SK-MEL-5 (cell line): ENCODE data around the gene CMIP. TPM values are rescaled to one million over a fixed set of nuclear protein-coding genes. Genes with fewer than 3 reads are reported as not detected.
A peak's percentile ranks its signal among the peaks of the same experiment; 100 is the strongest.

Source experiments
- DNase-seq: peaks from one replicate; pipeline ENCODE4 v3.0.0-alpha.2; 2016; ENCODE audit warnings: low read depth, low spot score
- in situ Hi-C: cut with HindIII; loops from 2 replicates; pipeline ENCODE4 v1.10.0; 2016; ENCODE audit warnings: low sequenced_read_pairs, high pct_unique_total_duplicates, low pct_unique_long_range_greater_than_20kb
- total RNA-seq: library from RNA; depleted of rRNA; stranded (reverse); fragments of >200 nt; shearing (Covaris generic); gene quantifications from 2 replicates; pipeline ENCODE4 v1.2.3, GENCODE V29; 2014

CMIP gene
- total RNA-seq, 1 experiment from 2014 or later, result 2.0 TPM

- in situ Hi-C loops, result no loop called here
- peak; percentile 22 for DNase-seq
These were observed 1.5 kb upstream of the CMIP start for GRCh38 chr16:81442916-81443687.

DNA sequence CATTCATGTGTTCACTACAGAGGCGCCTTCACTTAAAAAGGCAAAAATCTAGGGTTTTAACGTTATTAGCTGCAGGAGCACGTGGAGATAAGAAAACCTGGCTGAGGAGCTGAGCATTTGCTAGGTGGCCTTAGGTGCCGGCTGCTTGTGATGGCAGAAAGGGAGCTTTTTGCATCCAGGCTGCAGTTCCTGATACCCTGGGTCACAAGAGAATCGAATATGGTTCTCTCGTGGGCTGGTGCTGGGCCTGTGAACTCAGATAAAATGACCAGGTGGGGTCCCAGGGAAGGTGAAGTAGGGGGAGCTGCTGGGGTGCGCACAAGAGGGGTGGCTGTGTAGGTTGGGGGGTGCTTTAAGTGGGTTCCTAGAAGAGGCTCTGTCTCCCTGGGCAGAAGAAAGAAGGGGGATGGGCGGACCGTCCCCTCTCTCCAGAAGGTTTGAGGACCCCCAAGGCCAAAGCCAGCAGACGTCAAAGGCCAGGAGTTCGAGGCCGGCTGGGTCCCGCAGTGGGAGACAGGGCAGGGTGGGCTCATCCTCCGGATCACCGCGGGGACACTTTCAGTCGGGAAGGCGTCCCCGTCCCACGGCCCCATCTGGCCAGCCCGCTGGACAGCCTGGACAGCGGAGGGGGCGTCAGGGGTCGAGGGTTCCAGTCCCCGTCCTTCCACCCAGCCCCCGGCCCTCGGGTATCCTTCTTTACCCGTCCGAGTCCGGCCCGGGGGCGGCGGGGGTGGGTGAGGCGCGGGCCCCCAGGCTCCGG lies 740 bp upstream of the CMIP start:
- in situ Hi-C loops, result no loop called here
- DNase-seq, result no peak

DNA sequence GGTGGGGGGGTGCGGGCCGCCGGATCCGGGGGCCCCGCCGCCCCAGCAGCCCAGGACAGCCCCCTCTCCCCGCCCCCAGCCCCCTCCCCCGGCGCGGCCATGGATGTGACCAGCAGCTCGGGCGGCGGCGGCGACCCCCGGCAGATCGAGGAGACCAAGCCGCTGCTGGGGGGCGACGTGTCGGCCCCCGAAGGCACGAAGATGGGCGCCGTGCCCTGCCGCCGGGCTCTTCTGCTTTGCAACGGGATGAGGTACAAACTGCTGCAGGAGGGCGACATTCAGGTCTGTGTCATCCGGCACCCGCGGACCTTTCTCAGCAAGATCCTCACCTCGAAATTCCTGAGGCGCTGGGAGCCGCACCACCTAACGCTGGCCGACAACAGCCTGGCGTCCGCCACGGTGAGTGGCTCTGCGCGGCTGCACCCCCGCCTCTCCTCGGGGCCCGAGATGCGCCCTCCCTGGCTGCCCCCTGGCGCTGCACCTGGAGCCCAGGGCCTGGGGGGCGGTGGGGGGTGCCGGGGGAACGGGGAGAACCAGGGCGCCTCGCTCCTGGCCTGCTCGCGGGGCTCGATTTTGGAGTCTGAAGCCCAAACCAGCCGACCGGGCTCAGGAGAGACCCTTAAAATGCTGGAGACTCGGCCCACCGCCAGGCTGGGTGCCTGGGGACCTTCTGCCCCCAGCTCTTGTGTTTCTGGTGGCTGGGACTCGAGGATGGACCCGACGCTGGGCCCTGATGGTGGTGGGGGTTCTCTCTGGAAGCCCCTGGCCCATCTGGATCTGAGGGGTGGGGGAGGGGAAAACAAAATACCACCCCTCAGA lies 744 bp downstream of the CMIP start:
- in situ Hi-C loops, result no loop called here

DNA sequence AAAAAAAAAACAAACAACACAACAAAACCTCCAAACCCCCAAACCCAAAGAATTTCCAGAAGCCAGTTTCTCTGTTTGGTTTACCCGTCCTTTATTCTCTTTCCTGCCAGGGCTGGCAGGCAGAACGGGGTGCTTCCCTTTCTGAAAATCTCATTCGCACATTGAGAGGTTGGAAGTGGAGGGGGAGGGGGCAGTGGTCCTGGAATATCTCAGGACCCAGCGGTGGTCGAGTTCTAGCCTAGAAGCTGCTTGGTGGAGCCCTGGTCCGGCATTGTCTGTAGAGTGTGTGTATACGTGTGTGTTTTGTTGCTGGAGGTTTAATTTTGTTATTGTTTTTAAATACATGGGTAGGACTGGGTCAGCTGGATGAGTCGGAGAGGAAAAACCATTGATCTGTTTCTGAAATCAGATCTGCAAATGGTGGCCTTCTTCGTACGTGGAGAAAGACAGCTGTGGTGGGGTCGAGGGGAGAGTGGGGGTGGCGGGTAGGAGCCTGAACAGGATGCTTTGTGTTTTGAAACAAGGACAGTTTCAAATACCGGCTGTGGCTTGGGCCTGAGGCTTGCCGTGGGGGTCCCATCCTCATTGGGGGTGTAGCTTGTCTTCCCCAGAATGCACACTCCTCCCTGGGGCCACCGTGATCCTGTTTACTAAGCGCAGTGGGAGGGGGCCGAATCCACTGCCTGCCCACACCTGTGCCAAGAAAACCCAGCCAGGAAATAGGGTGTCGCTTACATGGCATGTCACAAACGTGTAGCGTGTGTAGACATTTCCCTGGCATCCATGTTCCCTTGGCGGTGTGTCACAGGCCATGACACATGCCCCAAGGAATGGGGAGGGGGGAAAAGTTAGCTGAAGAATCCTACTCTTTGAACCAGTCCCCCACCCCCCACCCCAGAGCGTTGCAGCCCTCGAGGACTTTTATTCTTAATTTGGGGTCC lies 1.6 kb downstream of the CMIP start:
- in situ Hi-C loops, result no loop called here
- no peak for DNase-seq

More for the DNA sequence above, 744 bp downstream of the CMIP start:
- DNase-seq, result no peak

GRCh38 chr16:81446907-81447268 lies 2.3 kb downstream of the CMIP start:
- no peak for DNase-seq
- in situ Hi-C loops, result no loop called here

DNA sequence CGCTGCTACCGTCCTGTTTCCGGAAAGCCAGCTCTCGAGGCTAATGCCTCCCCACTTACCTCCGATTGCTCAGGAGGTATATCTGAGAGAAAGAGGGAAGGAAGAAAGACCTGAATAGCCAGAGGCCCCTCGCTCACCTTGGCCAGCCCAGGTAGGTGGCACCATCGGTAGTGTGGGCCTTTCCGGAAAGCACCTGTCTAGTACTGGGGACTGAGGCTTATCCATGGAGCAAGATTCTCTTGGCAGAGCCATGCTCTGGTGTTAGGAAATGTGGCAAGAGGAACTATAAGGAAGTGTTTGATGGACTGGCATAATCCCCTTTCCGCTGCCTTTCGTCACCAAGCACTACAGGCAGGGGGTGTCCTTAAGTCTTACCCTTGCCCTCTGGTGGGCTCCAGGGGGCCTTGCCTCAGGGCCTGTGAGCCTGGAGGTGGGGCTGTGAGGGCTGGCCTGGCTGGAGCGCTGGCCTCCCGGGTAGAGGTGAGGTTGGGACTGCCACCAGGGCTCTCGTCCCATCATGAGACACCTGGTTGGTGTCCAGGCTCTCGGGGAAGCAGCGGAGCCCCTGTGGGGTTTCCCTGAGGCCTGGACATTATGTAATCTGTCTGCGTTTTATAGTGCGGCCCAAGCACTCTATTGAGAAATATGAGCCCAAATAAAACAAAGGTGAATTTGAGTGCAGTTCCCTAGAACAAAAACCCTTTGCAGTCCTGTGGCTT lies 2.9 kb downstream of the CMIP start:
- DNase-seq, result no peak
- in situ Hi-C loops, result no loop called here

DNA sequence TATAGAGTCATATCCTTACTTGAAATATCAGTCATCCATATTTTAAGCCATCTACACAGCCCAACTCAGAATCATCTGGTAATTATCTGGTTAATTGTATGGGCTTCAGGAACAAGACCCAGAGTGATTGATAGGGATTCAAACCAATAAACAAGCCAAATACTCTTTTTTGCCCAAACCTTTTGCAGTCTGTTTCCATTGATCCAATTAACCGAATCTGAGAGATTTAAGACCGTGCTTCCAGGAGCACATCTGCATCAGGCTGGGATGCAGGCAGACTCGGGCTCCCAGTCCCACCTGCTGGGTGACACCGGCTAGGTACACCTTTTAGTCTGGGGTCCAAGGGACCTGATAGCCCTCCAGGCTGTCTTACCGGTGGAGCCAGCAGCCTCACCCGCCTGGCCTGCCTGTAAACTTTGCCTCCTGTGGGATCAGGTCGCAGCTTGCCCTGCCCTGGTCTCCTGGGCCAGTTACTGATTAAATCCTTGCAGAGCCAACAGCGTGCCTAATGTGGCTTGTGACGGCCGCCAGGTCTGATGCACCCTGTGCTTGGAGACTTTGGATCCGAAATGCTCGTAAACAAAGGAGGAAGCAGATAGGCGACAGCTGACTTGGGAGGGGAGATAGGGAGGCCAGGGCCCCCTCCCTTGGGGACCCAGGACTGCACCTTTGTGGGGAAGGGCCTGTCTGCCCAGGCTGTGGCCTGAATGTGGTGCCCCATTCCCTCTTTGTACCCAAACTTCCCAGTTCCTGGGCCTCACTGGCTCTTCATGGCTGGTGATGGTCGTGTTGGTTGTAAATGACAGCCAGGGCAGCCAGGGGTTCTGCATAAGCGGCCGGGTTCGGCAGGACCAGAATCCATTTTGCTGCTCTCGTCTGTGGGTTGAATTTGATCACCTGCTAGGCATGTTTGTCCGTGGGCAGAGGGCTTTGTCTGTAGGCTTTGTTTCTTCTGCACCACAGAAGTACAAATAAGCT lies 3.8 kb downstream of the CMIP start:
- in situ Hi-C loops, result no loop called here
- DNase-seq, result no peak

- in situ Hi-C loops, result no loop called here
- no peak for DNase-seq
These were observed 4.6 kb downstream of the CMIP start for GRCh38 chr16:81449241-81449640.

- in situ Hi-C loops, result no loop called here
- no peak for DNase-seq
These were observed 5.4 kb downstream of the CMIP start for GRCh38 chr16:81449899-81450608.

DNA sequence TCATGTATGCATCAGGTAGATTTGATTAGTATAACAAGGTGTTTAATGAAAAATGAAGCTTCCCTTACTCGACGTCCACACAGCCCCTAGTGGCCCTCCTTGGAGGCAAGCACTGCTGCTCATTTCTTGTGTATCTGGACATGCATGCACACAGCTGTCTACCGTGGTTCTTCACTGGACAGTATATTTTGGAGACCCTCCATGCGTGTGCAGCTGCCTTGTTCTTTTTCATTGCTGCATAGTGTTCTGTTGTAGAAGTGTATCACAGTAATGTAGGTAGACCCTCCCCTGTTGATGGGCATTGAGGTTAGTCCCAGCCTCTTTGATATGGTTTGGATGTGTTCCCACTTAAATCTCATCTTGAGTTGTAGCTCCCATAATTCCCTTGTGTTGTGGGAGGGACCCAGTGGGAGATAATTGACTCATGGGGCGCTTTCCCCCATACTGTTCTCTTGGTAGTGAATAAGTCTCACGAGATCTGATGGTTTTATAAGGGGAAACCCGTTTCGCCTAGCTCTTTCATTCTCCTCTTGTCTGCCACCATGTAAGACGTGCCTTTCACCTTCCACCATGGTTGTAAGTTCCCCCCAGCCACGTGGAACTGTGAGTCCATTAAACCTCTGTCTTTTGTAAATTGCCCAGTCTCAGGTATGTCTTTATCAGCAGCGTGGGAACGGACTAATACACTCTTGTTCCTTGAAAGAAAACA lies 6.3 kb downstream of the CMIP start:
- in situ Hi-C loops, result no loop called here
- no peak for DNase-seq

DNA sequence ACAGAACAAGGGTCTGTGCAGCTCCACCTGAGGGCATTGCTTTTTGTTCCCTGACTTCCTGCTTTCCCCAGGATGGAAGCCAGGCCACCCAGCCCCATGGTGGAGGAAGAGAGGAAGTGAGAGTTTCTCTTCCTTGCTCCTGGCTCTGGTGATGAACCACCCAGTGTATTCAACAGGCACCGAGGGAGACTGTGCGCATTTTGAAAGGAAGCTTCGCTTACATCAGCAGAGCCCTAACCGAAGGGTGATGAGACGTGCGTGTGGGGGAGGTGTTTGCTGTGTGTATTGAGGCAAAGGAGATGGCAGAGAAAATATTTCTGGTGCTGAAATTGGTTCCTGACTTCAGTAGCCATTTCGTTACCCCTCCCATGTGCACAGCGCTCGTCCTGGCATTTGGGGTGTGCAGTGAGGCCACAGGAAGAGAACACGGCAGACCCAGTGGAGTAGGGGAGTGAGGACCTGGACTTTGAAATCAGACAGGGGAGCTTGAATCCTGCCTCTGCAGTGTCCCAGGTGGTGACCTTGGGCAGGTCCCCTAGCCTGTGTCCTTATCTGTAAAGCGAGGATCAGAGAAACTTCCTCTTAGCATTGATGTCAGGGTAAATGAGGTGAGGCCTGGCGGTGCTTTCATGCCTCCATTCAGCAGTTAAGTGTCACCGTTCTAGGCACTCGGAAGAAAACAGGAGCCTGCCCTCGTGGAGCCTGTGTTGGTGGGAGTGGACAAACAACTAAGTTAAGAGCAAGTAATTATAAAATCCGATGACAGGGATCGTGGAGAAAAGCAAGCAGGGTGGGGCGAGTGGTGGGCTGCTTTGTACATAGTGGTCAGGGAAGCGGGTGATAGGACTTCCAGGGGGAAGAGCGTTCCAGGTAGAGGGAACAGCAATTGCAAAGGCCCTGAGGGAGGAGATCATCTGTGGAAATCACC lies 7.4 kb downstream of the CMIP start:
- DNase-seq, result no peak
- in situ Hi-C loops, result no loop called here

DNA sequence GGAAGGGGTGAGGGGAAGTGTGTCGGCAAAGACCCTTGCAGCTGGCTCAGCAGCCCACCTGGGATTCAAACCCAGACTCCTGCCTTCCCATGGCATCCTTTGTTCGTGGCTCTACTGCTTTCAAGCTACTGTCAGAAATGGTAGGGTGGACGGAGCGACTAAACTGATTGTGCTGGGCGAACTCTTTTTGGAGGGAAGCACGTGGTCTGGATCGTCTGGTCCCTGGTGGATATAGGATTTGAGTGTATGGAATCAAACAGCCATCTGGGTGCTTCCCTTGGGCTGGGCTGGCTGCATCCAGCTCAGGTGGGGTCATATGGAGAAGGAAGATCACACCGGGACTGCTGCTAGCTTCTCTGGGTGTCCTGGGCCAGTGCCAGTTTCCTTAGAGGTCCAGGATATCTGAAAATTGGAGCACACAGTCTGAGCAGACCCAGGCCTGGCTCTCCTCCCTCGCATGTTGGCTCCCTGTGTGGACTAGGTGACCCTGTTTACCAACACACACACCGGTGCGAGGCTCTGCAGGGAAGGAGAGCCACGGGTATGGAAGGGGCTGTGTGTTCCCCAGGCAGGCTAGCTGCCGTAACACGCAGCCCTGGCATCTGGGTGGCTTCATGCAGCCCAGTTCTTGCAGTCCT lies 8.6 kb downstream of the CMIP start:
- in situ Hi-C loops, result no loop called here
- no peak for DNase-seq

DNA sequence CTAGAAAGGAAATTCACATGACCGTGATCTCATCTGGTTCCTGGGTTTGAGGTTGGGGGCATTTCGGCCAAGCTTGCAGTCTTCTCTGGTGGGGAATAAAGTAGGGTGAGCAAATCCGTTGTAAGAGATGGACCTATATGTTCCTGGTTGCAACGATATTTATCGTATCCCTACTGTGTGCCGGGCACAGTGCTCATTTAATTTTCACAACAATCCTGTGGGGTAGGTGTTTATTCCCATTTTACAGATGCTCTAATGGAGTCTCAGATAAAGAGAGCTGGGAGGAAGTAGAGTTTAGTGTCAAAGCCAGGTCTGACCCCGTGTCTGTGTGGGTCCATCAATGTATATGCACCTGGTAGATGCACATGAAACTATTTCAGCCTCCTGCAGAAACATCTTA lies 9.4 kb downstream of the CMIP start:
- in situ Hi-C loops, result no loop called here
- no peak for DNase-seq
